ENCODE data around the gene WNK2. TPM values are rescaled to one million over a fixed set of nuclear protein-coding genes. Genes with fewer than 3 reads are reported as not detected.

WNK2 gene
- total and polyA plus RNA-seq, 2 donors (not counting 3 experiments of a cell fraction or from before 2014, with no cell fraction given): not detected

GRCh38 chr9:93183131-93183662, 742 bp upstream of the WNK2 start:
- Histone ChIP-seq H3K4me1 (ENCODE audit: control insufficient read depth, extremely low read depth, insufficient read depth, low read length) (no peaks in the 10 kb centered on the region), H3K27me3 (ENCODE audit: control insufficient read depth in 2 of 2, insufficient read depth in 2 of 2, low read length in 2 of 2) (peaks cover 40 to 44% of the 10 kb centered on the region in 2 experiments), H2AFZ (ENCODE audit: low read depth, low read length) (no peak overlapping the region), H3K79me2 (ENCODE audit: control insufficient read depth, insufficient read depth, low read length) (no peaks in the 10 kb centered on the region), H3K9me3 (replicated peaks; ENCODE audit: control insufficient read depth, insufficient read depth, low read length) (no peaks in the 10 kb centered on the region), H3K27ac (ENCODE audit: insufficient read depth, low read depth, low read length) (no peak overlapping the region), H3K9me1 (replicated peaks; ENCODE audit: control insufficient read depth, extremely low read depth, insufficient read depth, low read length) (no peaks in the 10 kb centered on the region), H3K9ac (replicated peaks; ENCODE audit: extremely low read depth, insufficient read depth, low read length) (no peak overlapping the region), H3K4me3 (replicated peaks in 1 of 3; ENCODE audit: insufficient read depth in 1 of 3, low read depth in 1 of 3, low read length in 3 of 3) (no peak overlapping the region), H3K36me3 (ENCODE audit: control insufficient read depth in 2 of 2, extremely low read depth in 1 of 2, insufficient read depth in 2 of 2, low read length in 2 of 2) (no peaks in the 10 kb centered on the region), H4K20me1 (replicated peaks; ENCODE audit: control insufficient read depth, extremely low read depth, insufficient read depth, low read length) (no peaks in the 10 kb centered on the region), H3K4me2 (ENCODE audit: insufficient read depth, low read length) (no peak overlapping the region)
- DNase-seq (ENCODE audit: low read depth, low spot score) (no peak), FAIRE-seq (no peak)
- TF ChIP-seq CTCF (IDR thresholded peaks at IDR 0.05; ENCODE audit: extremely low read depth in 1 of 2, insufficient read depth in 1 of 2, low read depth in 1 of 2, low read length in 2 of 2): no peak
- TF ChIP-seq FOS (IDR thresholded peaks at IDR 0.05; ENCODE audit: borderline replicate concordance, insufficient read depth, low read length): no peak
- no peak for TF ChIP-seq MAX (IDR thresholded peaks at IDR 0.05; ENCODE audit: insufficient read depth, insufficient read length)
- TF ChIP-seq MYC (IDR thresholded peaks at IDR 0.05; ENCODE audit: low read depth, low read length): no peak
- no TSS peak for BruUV-seq (replicated peaks)
- CTCF ChIA-PET: no interaction called here
- dilution Hi-C loops (cut with MboI; ENCODE audit: extremely low pct_ligation_motif_present, low sequenced_read_pairs): no loop called here
- intact Hi-C loops (cut with micrococcal nuclease): no loop called here
- POLR2A ChIA-PET: no interaction called here

Data from endothelial cell of umbilical vein (primary cell).